IMR-90 (cell line): ENCODE measurements around the gene CCDC102B. TPM values are rescaled to one million over a fixed set of nuclear protein-coding genes. Genes with fewer than 3 reads are reported as not detected.

Source experiments
- ATAC-seq: fragments of 200-7000 bp; cut with Tn5 transposase; 2 replicates; pipeline ENCODE4 v1.9.1; 2020; ENCODE audit warnings: low read depth, mild to moderate bottlenecking, moderate library complexity
- BruUV-seq: library from RNA; stranded (reverse); fragments of 400-500 nt; replicated peaks from 2 replicates; lab custom pipeline; 2021; lab: Mats Ljungman, UMichigan
- CTCF ChIA-PET: fragments of 300-600 bp; formaldehyde crosslinking; extraction: SDS; loops from one replicate; lab custom pipeline; 2021; ENCODE audit warnings: antibody characterized with exemption; lab: Yijun Ruan, JAX
- POLR2A ChIA-PET: fragments of 300-600 bp; sonication (Branson Sonifier 250); formaldehyde crosslinking; loops from one replicate; lab custom pipeline; 2022; ENCODE audit warnings: antibody characterized with exemption; ENCODE audit not compliant: unreplicated experiment; lab: Charles Lee
- DNase-seq: peaks from one replicate; pipeline ENCODE4 v3.0.0; 2013
- H2AFZ ChIP-seq: replicated peaks from 2 replicates; pipeline ENCODE3; 2013; ENCODE audit warnings: low read length, mild to moderate bottlenecking; ENCODE audit not compliant: poor library complexity
- H2AK5ac ChIP-seq: 2 replicates; pipeline ENCODE4 v1.6.1; 2013; ENCODE audit warnings: low read depth, low read length, inconsistent platforms
- H2AK9ac ChIP-seq: replicated peaks from 2 replicates; pipeline ENCODE3; 2013; ENCODE audit warnings: mild to moderate bottlenecking, low read depth, low read length, moderate library complexity; ENCODE audit not compliant: poor library complexity
- H2BK120ac ChIP-seq: 2 replicates; pipeline ENCODE4 v1.6.1; 2013; ENCODE audit warnings: low read depth, low read length, inconsistent platforms
- H2BK15ac ChIP-seq: 3 replicates; pipeline ENCODE4 v1.6.1; 2013; ENCODE audit warnings: low read depth, low read length, inconsistent platforms
- H2BK20ac ChIP-seq: 2 replicates; pipeline ENCODE4 v1.6.1; 2013; ENCODE audit warnings: low read depth, mild to moderate bottlenecking, inconsistent platforms, low read length, moderate library complexity
- H2BK5ac ChIP-seq: 2 replicates; pipeline ENCODE4 v1.6.1; 2013; ENCODE audit warnings: mild to moderate bottlenecking, low read depth, low read length, inconsistent platforms; ENCODE audit not compliant: poor library complexity, severe bottlenecking
- H3K14ac ChIP-seq: replicated peaks from 2 replicates; pipeline ENCODE4 v1.6.1; 2013; ENCODE audit warnings: low read depth, low read length, inconsistent platforms
- H3K18ac ChIP-seq: 2 replicates; pipeline ENCODE4 v1.6.1; 2013; ENCODE audit warnings: low read depth, low read length, control low read depth
- H3K23ac ChIP-seq: 2 replicates; pipeline ENCODE4 v1.6.1; 2013; ENCODE audit warnings: low read depth, low read length, inconsistent platforms
- H3K27ac ChIP-seq: 2 replicates; pipeline ENCODE4 v1.5.1; 2013; ENCODE audit warnings: mild to moderate bottlenecking, control low read depth, low read length; ENCODE audit not compliant: insufficient read depth
- H3K27me3 ChIP-seq: 2 replicates; pipeline ENCODE4 v1.6.1; 2013; ENCODE audit warnings: low read length; ENCODE audit not compliant: control insufficient read depth, insufficient read depth
- H3K36me3 ChIP-seq: 2 replicates; pipeline ENCODE4 v1.6.1; 2013; ENCODE audit warnings: low read length, mixed read lengths; ENCODE audit not compliant: control insufficient read depth, insufficient read depth
- H3K4ac ChIP-seq: 2 replicates; pipeline ENCODE4 v1.6.1; 2013; ENCODE audit warnings: low read depth, low read length, inconsistent platforms
- H3K4me1 ChIP-seq: 2 replicates; pipeline ENCODE4 v1.6.1; 2013; ENCODE audit warnings: low read length, mixed read lengths; ENCODE audit not compliant: control insufficient read depth, insufficient read depth
- H3K4me2 ChIP-seq: 2 replicates; pipeline ENCODE4 v1.6.1; 2013; ENCODE audit warnings: low read depth, mild to moderate bottlenecking, control low read depth, low read length, moderate library complexity
- H3K4me3 ChIP-seq: 2 replicates; pipeline ENCODE4 v1.5.1; 2013; ENCODE audit warnings: low read depth, mild to moderate bottlenecking, control low read depth, low read length, moderate library complexity; ENCODE audit not compliant: insufficient read depth
- H3K56ac ChIP-seq: 2 replicates; pipeline ENCODE4 v1.6.1; 2013; ENCODE audit warnings: low read length, inconsistent platforms; ENCODE audit not compliant: insufficient read depth; ENCODE audit errors: extremely low read depth
- H3K79me1 ChIP-seq, 2 experiments: 2 replicates each; pipeline ENCODE4 v1.6.1; 2013; ENCODE audit warnings: low read length in 2 of 2, inconsistent platforms in 1 of 2, low read depth in 1 of 2
- H3K9ac ChIP-seq: 2 replicates; pipeline ENCODE4 v1.6.1; 2013; ENCODE audit warnings: low read depth, low read length, control low read depth
- H3K9me1 ChIP-seq: 2 replicates; pipeline ENCODE4 v1.6.1; 2013; ENCODE audit warnings: low read length, inconsistent platforms; ENCODE audit not compliant: insufficient read depth
- H3K9me3 ChIP-seq: 2 replicates; pipeline ENCODE4 v1.6.1; 2013; ENCODE audit warnings: low read length; ENCODE audit not compliant: control insufficient read depth, insufficient read depth
- H4K20me1 ChIP-seq: 2 replicates; pipeline ENCODE4 v1.6.1; 2013; ENCODE audit warnings: low read length, inconsistent platforms; ENCODE audit not compliant: insufficient read depth
- H4K5ac ChIP-seq: 2 replicates; pipeline ENCODE4 v1.6.1; 2013; ENCODE audit warnings: mild to moderate bottlenecking, low read depth, low read length, control low read depth
- H4K8ac ChIP-seq, 2 experiments: 2 replicates each; pipeline ENCODE4 v1.6.1; 2013; ENCODE audit warnings: low read depth in 2 of 2, low read length in 2 of 2, control low read depth in 1 of 2, inconsistent platforms in 1 of 2
- H4K91ac ChIP-seq: 2 replicates; pipeline ENCODE4 v1.6.1; 2013; ENCODE audit warnings: low read depth, low read length, inconsistent platforms; ENCODE audit not compliant: insufficient read depth
- CEBPB ChIP-seq: IDR thresholded peaks from 2 replicates; pipeline ENCODE4 v1.6.1; 2012; ENCODE audit warnings: low read depth, low read length, improper control_type of control experiment
- CHD1 ChIP-seq: IDR thresholded peaks from 2 replicates; pipeline ENCODE4 v1.6.1; 2012; ENCODE audit warnings: low read depth, low read length, improper control_type of control experiment
- CTCF ChIP-seq: conservative IDR thresholded peaks from 2 replicates; pipeline ENCODE4 v1.5.1; 2012; ENCODE audit warnings: mild to moderate bottlenecking, low read depth, low read length, improper control_type of control experiment
- MAFK ChIP-seq: IDR thresholded peaks from 2 replicates; pipeline ENCODE4 v1.6.1; 2012; ENCODE audit warnings: low read depth, low read length, improper control_type of control experiment
- MAZ ChIP-seq: IDR thresholded peaks from 2 replicates; pipeline ENCODE4 v1.6.1; 2012; ENCODE audit warnings: low read depth, mild to moderate bottlenecking, low read length, improper control_type of control experiment, moderate library complexity, borderline replicate concordance
- NFE2L2 ChIP-seq: fragments of 150-350 bp; IDR thresholded peaks from 2 replicates; pipeline ENCODE4 v1.6.1; 2016; ENCODE audit warnings: low read depth, mild to moderate bottlenecking, low read length
- RAD21 ChIP-seq: IDR thresholded peaks from 2 replicates; pipeline ENCODE4 v1.6.1; 2012; ENCODE audit warnings: low read length, improper control_type of control experiment
- RCOR1 ChIP-seq: IDR thresholded peaks from 2 replicates; pipeline ENCODE4 v1.6.1; 2012; ENCODE audit warnings: mild to moderate bottlenecking, low read length, improper control_type of control experiment; ENCODE audit not compliant: insufficient replicate concordance
- RFX5 ChIP-seq: IDR thresholded peaks from 2 replicates; pipeline ENCODE4 v1.8.0; 2012; ENCODE audit warnings: low read depth, mild to moderate bottlenecking, low read length, moderate library complexity
- SMC3 ChIP-seq: fragments of 150-350 bp; IDR thresholded peaks from 2 replicates; pipeline ENCODE4 v1.6.1; 2016; ENCODE audit warnings: low read depth, mild to moderate bottlenecking, antibody characterized with exemption, low read length, moderate library complexity
- WGBS, 2 experiments: methylation state at CpG; one replicate each; pipeline versions ENCODE4 v1.1.5 to v1.1.7; 2013; ENCODE audit warnings: missing lambda C conversion rate in 2 of 2; ENCODE audit not compliant: insufficient read length in 1 of 2; ENCODE audit errors: extremely low coverage in 2 of 2; 5-methylcytosine and 5-hydroxymethylcytosine counted together
- dilution Hi-C: fragments of 300-500 bp; cut with HindIII; formaldehyde crosslinking; loops from one replicate; pipeline ENCODE4 v1.14.3; 2018; ENCODE audit warnings: low sequenced_read_pairs; ENCODE audit not compliant: unreplicated experiment
- in situ Hi-C: fragments of 300-500 bp; cut with MboI; formaldehyde crosslinking; loops from 3 replicates; pipeline ENCODE4 v1.14.3; 2019; ENCODE audit warnings: low sequenced_read_pairs, inconsistent platforms, mixed read lengths
- intact Hi-C: fragments of 100-400 bp; cut with micrococcal nuclease; formaldehyde crosslinking; loops from 2 replicates; pipeline ENCODE4 v1.10.0; 2022
- polyA plus RNA-seq, 3 experiments: library from polyadenylated mRNA; depleted of rRNA; stranded (reverse); fragments of >200 nt; gene quantifications; 2 replicates each; pipeline ENCODE4 v1.2.3, GENCODE V29; 2012; ENCODE audit warnings: low replicate concordance in 1 of 3
- total RNA-seq: library from RNA; depleted of rRNA; stranded (reverse); fragments of >200 nt; gene quantifications from 2 replicates; pipeline ENCODE4 v1.2.3, GENCODE V29; 2012

Gene CCDC102B
- total and polyA plus RNA-seq, 2 of the 4 experiments (the other 2 are of a cell fraction) = 0.54 to 1.4 TPM

- Histone ChIP-seq H2BK15ac (no peak overlapping the region), H3K9me1 (no peaks in the 10 kb centered on the region; the same call in 1 of the 2 replicates), H3K27me3 (no peaks in the 10 kb centered on the region), H3K27ac (no peak overlapping the region), H3K4me3 (no peak overlapping the region), H3K4me1 (no peaks in the 10 kb centered on the region), H3K23ac (no peak overlapping the region), H2BK5ac (no peak overlapping the region), H3K4ac (no peak overlapping the region), H4K91ac (no peak overlapping the region), H2BK20ac (no peak overlapping the region), H3K14ac (no peak overlapping the region), H3K9ac (no peak overlapping the region), H3K18ac (no peak overlapping the region), H3K36me3 (no peaks in the 10 kb centered on the region), H4K8ac (no peak overlapping the region), H4K20me1 (no peaks in the 10 kb centered on the region), H2AK5ac (no peak overlapping the region), H3K9me3 (no peaks in the 10 kb centered on the region), H2AFZ (no peak overlapping the region), H2AK9ac (no peak overlapping the region), H4K5ac (no peak overlapping the region), H3K4me2 (no peak overlapping the region), H2BK120ac (no peak overlapping the region), H3K56ac (no peak overlapping the region), H3K79me1 (no peaks in the 10 kb centered on the region)
- POLR2A ChIA-PET = no interaction called here
- in situ Hi-C loops = no loop called here
- intact Hi-C loops = no loop called here
- no peak for ATAC-seq
- no TSS peak for BruUV-seq
- TF ChIP-seq MAZ = no peak
- TF ChIP-seq SMC3 = no peak
- TF ChIP-seq CTCF = no peak
- no peak for TF ChIP-seq RAD21
- no peak for TF ChIP-seq RFX5
- TF ChIP-seq RCOR1 = no peak
- no peak for TF ChIP-seq CHD1
- no peak for TF ChIP-seq CEBPB
- no peak for TF ChIP-seq MAFK
- TF ChIP-seq NFE2L2 = no peak
- dilution Hi-C loops = no loop called here
- DNase-seq = no peak
- CTCF ChIA-PET = no interaction called here
- no CpG with 5 or more reads among the region's 5 CpGs for WGBS, 2 experiments
Measured at GRCh38 chr18:68822926-68823325, 25.0 kb downstream of the CCDC102B start.
